GM21367 (cell line): Measurements from ENCODE around the gene CHRNA7.

Experiments
- ATAC-seq: cut with Tn5 transposase; IDR thresholded peaks from one replicate; pipeline ENCODE4 v1.9.1; 2021; ENCODE audit not compliant: unreplicated experiment

CHRNA7 gene

GRCh38 chr15:32029862-32030781, at the start of gene CHRNA7:
CHRNA7 (plus strand) TSS chr15:32030515; CDS start chr15:32030595, 80 bp downstream.
- peak; percentile 64 for ATAC-seq

DNA sequence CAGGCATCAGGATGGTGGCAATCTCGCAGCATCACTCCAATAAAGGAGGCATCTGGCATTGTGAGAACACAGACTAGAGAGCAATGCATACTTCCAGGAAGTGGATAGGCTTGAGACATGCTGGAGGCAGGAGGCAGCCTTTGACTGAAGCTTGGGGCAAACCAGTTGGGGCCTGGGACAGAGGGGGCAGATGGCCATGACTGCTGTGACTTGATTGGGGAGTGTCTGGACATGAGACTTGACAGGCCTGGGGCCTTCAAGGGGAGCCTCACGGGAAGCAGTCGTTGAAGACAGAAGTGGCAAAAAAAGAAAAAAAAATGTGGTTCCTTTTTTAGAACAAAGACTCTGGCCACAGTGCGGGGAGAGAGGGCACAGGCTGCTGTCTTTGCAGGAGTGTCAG, 44.7 kb upstream of the CHRNA7 start:
- no peak for ATAC-seq

GRCh38 chr15:31993062-31993461, 37.3 kb upstream of the CHRNA7 start:
- ATAC-seq, result no peak

DNA sequence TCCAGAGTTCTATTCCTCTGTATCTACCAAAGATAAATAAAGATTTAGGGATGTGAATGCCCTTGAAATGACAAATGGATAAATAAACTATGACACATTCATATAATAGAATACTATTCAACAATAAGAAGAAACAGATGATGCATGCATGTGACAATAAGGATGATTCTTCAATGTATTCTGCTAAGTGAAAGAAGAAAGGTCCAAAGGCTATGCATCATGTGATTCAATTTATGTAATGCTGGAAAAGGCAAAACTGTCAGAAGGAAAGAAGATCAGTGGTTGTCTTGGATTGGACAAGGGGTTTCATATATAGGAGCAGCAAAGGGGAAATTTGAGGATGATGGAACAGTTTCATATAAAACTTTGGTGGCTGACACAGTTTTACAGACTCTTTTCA, 32.6 kb upstream of the CHRNA7 start:
- no peak for ATAC-seq

- ATAC-seq, result no peak
Observed at GRCh38 chr15:32003558-32003957, 26.8 kb upstream of the CHRNA7 start.

DNA sequence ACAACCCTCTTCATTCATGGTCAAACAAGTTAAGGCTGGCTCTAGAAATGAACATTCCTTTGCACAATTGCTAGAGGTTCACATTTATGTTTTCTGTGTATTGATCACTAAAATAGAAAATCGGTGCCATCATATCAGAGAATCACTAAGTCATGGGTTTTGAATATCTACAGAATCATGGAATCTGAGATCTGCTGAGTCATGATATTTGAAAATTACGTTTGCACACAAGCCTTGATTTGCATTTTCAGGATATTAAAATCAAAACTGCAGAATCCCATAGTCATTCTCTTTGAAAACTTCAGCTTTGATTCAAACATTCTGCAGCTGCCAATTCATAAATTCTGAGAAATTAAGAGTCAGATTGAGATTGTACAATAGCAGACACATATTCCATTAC, 26.1 kb upstream of the CHRNA7 start:
- no peak for ATAC-seq

DNA sequence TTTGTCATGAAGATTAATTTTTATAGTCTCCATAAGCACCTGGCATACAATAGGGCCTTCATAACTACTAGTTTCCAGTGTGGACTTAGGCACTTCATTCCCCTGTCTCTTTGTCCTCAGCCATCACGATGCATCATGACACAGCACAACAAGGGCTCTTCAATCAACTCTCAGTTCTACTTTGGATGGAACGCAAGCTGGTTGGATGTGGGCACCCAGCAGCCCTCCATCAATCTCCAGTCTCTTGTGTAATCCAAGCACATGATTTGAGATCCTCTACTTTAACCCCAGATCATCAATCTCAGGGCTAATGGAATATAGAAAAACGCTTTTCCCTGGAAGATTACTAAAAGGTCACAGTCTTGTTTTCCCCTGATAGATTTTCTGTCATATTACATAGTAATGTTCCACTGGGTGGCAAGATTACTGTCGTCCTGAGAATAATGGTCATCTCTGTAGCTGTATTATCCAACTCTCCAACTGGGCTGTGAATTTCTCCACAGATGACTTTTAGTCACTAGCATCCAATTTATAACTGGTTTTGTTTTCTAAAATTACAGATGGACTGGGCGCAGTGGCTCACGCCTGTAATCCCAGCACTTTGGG, 22.9 kb upstream of the CHRNA7 start:
- no peak for ATAC-seq

DNA sequence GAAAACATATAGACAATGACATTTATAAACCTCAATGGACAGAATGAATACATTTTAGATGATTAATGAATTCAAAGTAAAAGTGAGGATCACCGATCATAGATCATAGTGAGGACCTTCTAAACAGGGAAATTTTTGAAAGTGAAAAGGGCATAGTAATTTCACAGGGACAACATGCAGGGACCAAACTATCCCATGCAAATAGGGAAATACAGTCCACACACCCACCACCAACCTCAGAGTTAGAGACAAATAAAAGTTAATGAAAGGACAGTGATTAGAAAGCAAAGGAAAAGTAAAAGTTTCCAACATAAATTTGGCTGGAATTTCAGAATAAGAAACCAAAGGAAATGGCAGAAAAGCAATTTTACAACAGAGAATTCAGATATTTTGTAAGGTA, 15.4 kb upstream of the CHRNA7 start:
- no peak for ATAC-seq

GRCh38 chr15:32020156-32020555, 10.2 kb upstream of the CHRNA7 start:
- ATAC-seq, result no peak

GRCh38 chr15:32028921-32029320, 1.4 kb upstream of the CHRNA7 start:
- no peak for ATAC-seq

- no peak for ATAC-seq
Observed at GRCh38 chr15:32029409-32029861, 880 bp upstream of the CHRNA7 start.

DNA sequence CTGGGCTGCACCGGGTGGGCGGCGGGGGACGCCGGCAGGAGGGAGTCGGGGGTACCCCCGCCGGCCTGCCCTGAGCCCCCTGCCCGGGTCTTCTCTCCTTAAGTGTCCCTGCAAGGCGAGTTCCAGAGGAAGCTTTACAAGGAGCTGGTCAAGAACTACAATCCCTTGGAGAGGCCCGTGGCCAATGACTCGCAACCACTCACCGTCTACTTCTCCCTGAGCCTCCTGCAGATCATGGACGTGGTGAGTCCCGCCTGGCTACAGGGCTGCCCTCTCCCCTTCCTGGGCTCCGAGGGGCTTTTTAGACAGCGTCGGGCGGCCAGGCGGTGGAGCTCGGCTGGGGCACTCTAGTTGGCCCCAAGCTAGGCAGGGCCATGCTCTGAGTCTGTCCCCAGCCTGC, 480 bp downstream of the CHRNA7 start:
- ATAC-seq, result no peak

DNA sequence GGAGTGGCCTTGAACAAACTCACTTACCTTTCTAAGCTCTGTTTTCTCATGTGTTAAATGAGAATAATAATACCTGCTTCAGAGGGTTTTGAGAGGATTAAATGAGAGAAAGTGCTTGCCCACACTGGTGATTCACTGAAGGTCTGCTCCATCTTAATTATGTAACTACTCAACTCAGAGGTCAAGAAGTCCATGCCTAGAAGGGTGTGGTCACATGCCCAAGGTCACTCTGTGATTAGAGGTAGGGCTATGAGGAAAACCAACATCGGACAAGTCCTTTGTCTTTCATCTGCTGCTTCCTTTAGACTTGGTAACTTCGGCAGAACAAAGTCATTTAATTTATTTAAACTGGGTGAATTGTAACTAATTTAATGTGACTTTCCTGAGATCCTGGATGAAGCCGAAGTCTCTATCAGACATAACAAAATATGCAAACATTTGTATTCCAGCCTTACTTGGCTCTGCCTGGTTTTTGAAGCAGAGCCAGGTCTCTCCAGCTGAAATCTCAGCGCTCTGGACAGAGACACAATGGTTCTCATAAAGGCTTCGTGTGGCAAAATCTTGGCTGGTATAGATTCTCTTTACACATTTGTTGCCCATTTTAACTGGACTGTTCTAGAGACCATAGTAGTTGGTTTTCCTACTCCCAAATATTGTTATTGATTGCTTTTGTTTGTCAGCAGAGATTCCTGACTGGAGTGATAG, 3.0 kb downstream of the CHRNA7 start:
- no peak for ATAC-seq

GRCh38 chr15:32034106-32034505, 3.8 kb downstream of the CHRNA7 start:
- no peak for ATAC-seq

- no peak for ATAC-seq
Observed at GRCh38 chr15:32035285-32035684, 5.0 kb downstream of the CHRNA7 start.

- ATAC-seq, result no peak
Observed at GRCh38 chr15:32036971-32037370, 6.7 kb downstream of the CHRNA7 start.

- no peak for ATAC-seq
Observed at GRCh38 chr15:32041294-32041693, 11.0 kb downstream of the CHRNA7 start.

DNA sequence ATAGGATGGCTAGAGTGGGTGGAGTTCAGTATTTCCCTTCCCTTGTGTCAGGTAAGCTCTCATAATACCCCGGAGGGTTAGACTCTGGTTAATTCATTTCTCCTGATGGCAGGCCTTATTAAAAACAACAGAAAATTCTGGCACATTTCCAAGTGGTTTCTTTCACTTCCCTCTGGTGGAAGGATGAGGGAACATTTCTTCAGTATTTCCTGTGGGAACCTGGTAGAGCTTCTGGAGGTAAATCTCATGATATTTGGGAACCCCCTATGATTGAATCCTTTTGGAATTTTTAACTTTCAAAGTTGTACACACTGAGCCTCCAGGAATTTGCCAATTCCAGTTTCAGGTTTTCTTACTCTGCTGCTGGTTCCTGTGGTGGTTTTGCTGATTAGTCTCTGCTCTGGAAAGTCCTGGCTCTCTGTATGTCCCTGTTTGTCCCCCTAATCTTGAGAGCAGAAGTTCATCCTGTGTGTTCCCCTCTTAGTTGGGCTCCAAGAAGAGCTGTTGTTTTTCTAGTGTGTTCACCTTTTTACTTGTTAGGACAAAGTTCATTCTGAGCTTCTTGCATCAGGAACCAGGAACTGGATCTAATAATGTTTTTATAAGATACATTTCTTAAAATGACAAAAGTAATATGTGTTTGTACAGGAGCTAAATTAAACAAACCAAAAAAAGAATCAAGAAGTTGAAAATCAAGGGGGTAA, 12.1 kb downstream of the CHRNA7 start:
- ATAC-seq, result no peak

GRCh38 chr15:32053719-32054118, 23.4 kb downstream of the CHRNA7 start:
- no peak for ATAC-seq

GRCh38 chr15:32057876-32058425, 27.6 kb downstream of the CHRNA7 start:
- ATAC-seq, result no peak

GRCh38 chr15:32060706-32061105, 30.4 kb downstream of the CHRNA7 start:
- no peak for ATAC-seq
